ENCODE data around the gene RAPGEF3.

GRCh38 chr12:47770086-47770726 lies 11.5 kb upstream of the RAPGEF3 start:
- TF ChIP-seq CTCF (IDR thresholded peaks at IDR 0.05): no peak
- no peak for TF ChIP-seq EZH2 (IDR thresholded peaks at IDR 0.05; ENCODE audit: borderline replicate concordance, insufficient read depth, low read depth, low read length, poor library complexity, severe bottlenecking)
